ENCODE results near the gene MEP1B. TPM values are rescaled to one million over a fixed set of nuclear protein-coding genes. Genes with fewer than 3 reads are reported as not detected.
"Not testable (repeated sequence)": the region's sequence is repeated elsewhere in the genome, so short reads cannot be mapped to it uniquely, and the experiment has no call there.

MEP1B gene
- total and polyA plus RNA-seq, 12 donors: 0.17 TPM; not detected in 11

GRCh38 chr18:32209685-32210445, 20.0 kb downstream of the MEP1B start:
- ATAC-seq: no peak
- Histone ChIP-seq H3K4me3 (no peak overlapping the region), H3K36me3 (no peaks in the 10 kb centered on the region), H3K27me3 (no peaks in the 10 kb centered on the region), H3K9me3 (no peaks in the 10 kb centered on the region), H3K27ac (no peak overlapping the region), H3K4me1 (peaks cover 0 to 5% (median 0%) of the 10 kb centered on the region in 9 donors)
- TF ChIP-seq CTCF (IDR thresholded peaks at IDR 0.05): no peak
- intact Hi-C loops (cut with DNase I): loop anchor here in 1 of 10 donors (2.0 kb wide), 1 partner anchor 29 kb away; no protein-coding TSS in a partner anchor
- WGBS, 2 donors: 79 to 94% methylated on average over 10 of the region's 10 CpGs
- no peak for DNase-seq

- Histone ChIP-seq H3K4me3 (no peak overlapping the region), H3K36me3 (no peaks in the 10 kb centered on the region), H3K27ac (no peak overlapping the region), H3K9me3 (no peaks in the 10 kb centered on the region), H3K4me1 (peaks cover 0 to 1% (median 0%) of the 10 kb centered on the region in 9 donors), H3K27me3 (no peaks in the 10 kb centered on the region)
- ATAC-seq (no peak), DNase-seq (no peak)
- 88 to 92% methylated on average over 2 of the region's 2 CpGs for WGBS, 2 donors
- intact Hi-C loops (cut with DNase I): no loop called here
- TF ChIP-seq CTCF (IDR thresholded peaks at IDR 0.05): no peak
Measured at GRCh38 chr18:32213693-32214092, 23.9 kb downstream of the MEP1B start.

- TF ChIP-seq CTCF (IDR thresholded peaks at IDR 0.05): no peak
- Histone ChIP-seq H3K27me3 (no peaks in the 10 kb centered on the region), H3K27ac (no peak overlapping the region), H3K9me3 (no peaks in the 10 kb centered on the region), H3K4me1 (no peaks in the 10 kb centered on the region), H3K36me3 (no peaks in the 10 kb centered on the region), H3K4me3 (no peak overlapping the region)
- intact Hi-C loops (cut with DNase I): no loop called here
- no peak for ATAC-seq
- DNase-seq: no peak
- 95 to 97% methylated on average over 2 of the region's 2 CpGs for WGBS, 2 donors
Measured at GRCh38 chr18:32216390-32216789, 26.6 kb downstream of the MEP1B start.

GRCh38 chr18:32219431-32220018, 29.7 kb downstream of the MEP1B start:
- DNase-seq (no peak), ATAC-seq (no peak)
- WGBS, 2 donors: 87 to 88% methylated on average over 3 of the region's 3 CpGs
- Histone ChIP-seq H3K36me3 (no peaks in the 10 kb centered on the region), H3K27ac (no peak overlapping the region), H3K9me3 (no peaks in the 10 kb centered on the region), H3K4me1 (no peaks in the 10 kb centered on the region), H3K4me3 (no peak overlapping the region), H3K27me3 (no peaks in the 10 kb centered on the region)
- TF ChIP-seq CTCF (IDR thresholded peaks at IDR 0.05): no peak
- intact Hi-C loops (cut with DNase I): no loop called here

GRCh38 chr18:32233348-32233747, 43.5 kb downstream of the MEP1B start:
- intact Hi-C loops (cut with DNase I): not testable (repeated sequence)
- 93 to 96% methylated on average over 14 of the region's 15 CpGs for WGBS, 2 donors

More at GRCh38 chr18:32233348-32233747, 43.5 kb downstream of the MEP1B start:
- not testable (repeated sequence) for DNase-seq, H3K36me3 ChIP-seq, H3K27me3 ChIP-seq, H3K4me3 ChIP-seq, H3K27ac ChIP-seq, ATAC-seq, H3K9me3 ChIP-seq, H3K4me1 ChIP-seq
